GM23248 (cell line): ENCODE data around the gene MICAL1.

Experiments used
- EZH2 ChIP-seq: fragments of 200-600 bp; sonication (generic); IDR thresholded peaks from 2 replicates; pipeline ENCODE4 v1.6.1; 2018; ENCODE audit warnings: antibody characterized with exemption, mild to moderate bottlenecking; ENCODE audit not compliant: insufficient read depth, poor library complexity, severe bottlenecking
- EZH2phosphoT487 ChIP-seq: fragments of 200-600 bp; sonication (generic); IDR thresholded peaks from 2 replicates; pipeline ENCODE4 v1.6.1; 2018; ENCODE audit warnings: antibody characterized with exemption, moderate library complexity, mild to moderate bottlenecking, low read depth; ENCODE audit not compliant: insufficient read depth

- TF ChIP-seq EZH2 (no peak), EZH2phosphoT487 (no peak)
Observed at GRCh38 chr6:109448615-109449014, 7.0 kb downstream of the MICAL1 start.
